A549 (cell line): Measurements from ENCODE around the gene MOK.

Experiments
- BHLHE40 ChIP-seq: IDR thresholded peaks from 2 replicates; pipeline ENCODE4 v1.6.1; 2012; ENCODE audit warnings: low read depth, low read length, inconsistent platforms
- CBX8 ChIP-seq: fragments of 200-600 bp; sonication (generic); IDR thresholded peaks from 2 replicates; pipeline ENCODE4 v1.6.1; 2016
- CTCF ChIP-seq: fragments of >200 bp; sonication (Bioruptor Twin); formaldehyde crosslinking; IDR thresholded peaks from 3 replicates; pipeline ENCODE4 v1.5.1; 2016
- ELK1 ChIP-seq: fragments of 150-350 bp; IDR thresholded peaks from 2 replicates; pipeline ENCODE4 v1.6.1; 2014; ENCODE audit warnings: low read depth, mild to moderate bottlenecking, low read length
- EP300 ChIP-seq, 2 experiments: fragments of >200 bp; sonication (Bioruptor Twin); formaldehyde crosslinking; IDR thresholded peaks; 2 replicates in 1 of 2; 3 replicates in 1 of 2; pipeline ENCODE4 v1.6.1; 2016 to 2017
- ESRRA ChIP-seq: fragments of 150-350 bp; IDR thresholded peaks from 2 replicates; pipeline ENCODE4 v1.6.1; 2014; ENCODE audit warnings: mild to moderate bottlenecking, low read length, borderline replicate concordance
- JUN ChIP-seq, 2 experiments: fragments of >200 bp; sonication (Bioruptor Twin); formaldehyde crosslinking; IDR thresholded peaks; 2 replicates in 1 of 2; 3 replicates in 1 of 2; pipeline ENCODE4 v1.6.1; 2016 to 2017
- NPAS2 ChIP-seq: fragments of 250-450 bp; sonication (Bioruptor Pico); IDR thresholded peaks from 2 replicates; pipeline ENCODE4 v1.8.0; 2022; ENCODE audit warnings: mild to moderate bottlenecking, moderate library complexity, borderline replicate concordance
- POLR2A ChIP-seq: IDR thresholded peaks from 2 replicates; pipeline ENCODE4 v1.6.1; 2012; ENCODE audit warnings: mild to moderate bottlenecking, low read length
- POLR2AphosphoS2 ChIP-seq: conservative IDR thresholded peaks from 2 replicates; pipeline ENCODE4 v1.6.1; 2012; ENCODE audit warnings: low read length, improper control_type of control experiment, inconsistent platforms
- RAD21 ChIP-seq, 2 experiments: fragments of >200 bp in 1 of 2; sonication (Bioruptor Twin) in 1 of 2; formaldehyde crosslinking in 1 of 2; IDR thresholded peaks in 1 of 2; conservative IDR thresholded peaks in 1 of 2; 2 replicates in 1 of 2; 3 replicates in 1 of 2; pipeline ENCODE4 v1.6.1; 2012 to 2018; ENCODE audit warnings: inconsistent platforms in 1 of 2
- RCOR1 ChIP-seq: fragments of 150-350 bp; IDR thresholded peaks from 2 replicates; pipeline ENCODE4 v1.6.1; 2014; ENCODE audit warnings: antibody characterized with exemption, low read length, low read depth
- RNF2 ChIP-seq: fragments of 200-600 bp; sonication (generic); IDR thresholded peaks from 2 replicates; pipeline ENCODE4 v1.6.1; 2016; ENCODE audit warnings: low read depth, mild to moderate bottlenecking, antibody characterized with exemption, moderate library complexity, borderline replicate concordance
- USF2 ChIP-seq: fragments of 450-650 bp; IDR thresholded peaks from 2 replicates; pipeline ENCODE4 v1.6.1; 2014; ENCODE audit warnings: antibody characterized with exemption

GRCh38 chr14:102217399-102217798 is 87.6 kb downstream of the MOK start:
- no peak for TF ChIP-seq RNF2
- no peak for TF ChIP-seq CTCF
- TF ChIP-seq CBX8 = no peak
- TF ChIP-seq USF2 = no peak
- no peak for TF ChIP-seq BHLHE40
- TF ChIP-seq EP300 (IDR thresholded peaks at IDR 0.05) = no peak
- TF ChIP-seq POLR2A = no peak
- TF ChIP-seq RAD21 (conservative IDR thresholded peaks at IDR 0.05 in 1 of 2, IDR thresholded peaks at IDR 0.05 in 1 of 2) = no peak
- no peak for TF ChIP-seq JUN (IDR thresholded peaks at IDR 0.05)
- no peak for TF ChIP-seq ELK1
- TF ChIP-seq RCOR1 = no peak
- TF ChIP-seq NPAS2 (CRISPR knock-in tag) = no peak
- no peak for TF ChIP-seq ESRRA
- no peak for TF ChIP-seq POLR2AphosphoS2
